AG09319 (cell line): ENCODE measurements around the gene RTP5.

ENCODE experiments used
- DNase-seq: peaks from one replicate; pipeline ENCODE4 v3.0.0-alpha.2; 2010; ENCODE audit warnings: low read depth; ENCODE audit errors: extremely low read depth
- CTCF ChIP-seq: IDR thresholded peaks from 2 replicates; pipeline ENCODE4 v1.5.1; 2011; ENCODE audit warnings: low read depth, mild to moderate bottlenecking, inconsistent platforms, low read length, moderate library complexity

The RTP5 gene

GRCh38 chr2:241885291-241885945, 15.9 kb downstream of the RTP5 start:
- no peak for DNase-seq
- no peak for TF ChIP-seq CTCF

GRCh38 chr2:241885946-241886643, 16.6 kb downstream of the RTP5 start:
- TF ChIP-seq CTCF, result no peak
- no peak for DNase-seq

- DNase-seq, result no peak
- TF ChIP-seq CTCF, result no peak
Measured at GRCh38 chr2:241886840-241887447, 17.4 kb downstream of the RTP5 start.

GRCh38 chr2:241887806-241888522, 18.4 kb downstream of the RTP5 start:
- DNase-seq, result no peak
- no peak for TF ChIP-seq CTCF

GRCh38 chr2:241888641-241889040, 19.1 kb downstream of the RTP5 start:
- TF ChIP-seq CTCF, result no peak
- no peak for DNase-seq

- no peak for DNase-seq
- TF ChIP-seq CTCF, result no peak
Measured at GRCh38 chr2:241890524-241891235, 21.2 kb downstream of the RTP5 start.
